ENCODE measurements around the gene BRI3.

BRI3 gene

GRCh38 chr7:98317366-98318040 is 36.0 kb downstream of the BRI3 start:
- TF ChIP-seq CTCF (IDR thresholded peaks at IDR 0.05; ENCODE audit: insufficient read depth, low read length, missing control alignments), result no peak
- CTCF ChIA-PET, result interaction anchor here (1.4 kb wide), 1 partner anchor 23 kb away, joined by 4 read pairs; no protein-coding TSS in a partner anchor
- POLR2A ChIA-PET, result no interaction called here
- no peak overlapping the region for H3K4me3 ChIP-seq (ENCODE audit: low read depth, low read length)
- DNase-seq (ENCODE audit: low read depth, low spot score), result no peak

- H3K4me3 ChIP-seq (ENCODE audit: low read depth, low read length), result no peak overlapping the region
- POLR2A ChIA-PET, result no interaction called here
- CTCF ChIA-PET, result interaction anchor here (1.4 to 1.5 kb wide), 2 partner anchors 9 to 25 kb away, joined by 4 read pairs; no protein-coding TSS in a partner anchor
- no peak for DNase-seq (ENCODE audit: low read depth, low spot score)
- TF ChIP-seq CTCF (IDR thresholded peaks at IDR 0.05; ENCODE audit: insufficient read depth, low read length, missing control alignments), result no peak
These were observed 37.7 kb downstream of the BRI3 start for GRCh38 chr7:98319176-98319575.

GRCh38 chr7:98321301-98321700 is 39.8 kb downstream of the BRI3 start:
- POLR2A ChIA-PET, result no interaction called here
- H3K4me3 ChIP-seq (ENCODE audit: low read depth, low read length), result no peak overlapping the region
- no peak for TF ChIP-seq CTCF (IDR thresholded peaks at IDR 0.05; ENCODE audit: insufficient read depth, low read length, missing control alignments)
- CTCF ChIA-PET, result no interaction called here
- no peak for DNase-seq (ENCODE audit: low read depth, low spot score)

GRCh38 chr7:98322331-98323270 is 41.1 kb downstream of the BRI3 start:
- DNase-seq (ENCODE audit: low read depth, low spot score), result no peak
- no peak overlapping the region for H3K4me3 ChIP-seq (ENCODE audit: low read depth, low read length)
- CTCF ChIA-PET, result no interaction called here
- no peak for TF ChIP-seq CTCF (IDR thresholded peaks at IDR 0.05; ENCODE audit: insufficient read depth, low read length, missing control alignments)
- POLR2A ChIA-PET, result no interaction called here

GRCh38 chr7:98323597-98324322 is 42.3 kb downstream of the BRI3 start:
- ChIA-PET POLR2A (no interaction called here), CTCF (no interaction called here)
- DNase-seq (ENCODE audit: low read depth, low spot score), result no peak
- no peak for TF ChIP-seq CTCF (IDR thresholded peaks at IDR 0.05; ENCODE audit: insufficient read depth, low read length, missing control alignments)
- no peak overlapping the region; the same call in 1 of the 2 replicates for H3K4me3 ChIP-seq (ENCODE audit: low read depth, low read length)

GRCh38 chr7:98324782-98325181 is 43.3 kb downstream of the BRI3 start:
- POLR2A ChIA-PET, result no interaction called here
- DNase-seq (ENCODE audit: low read depth, low spot score), result no peak
- H3K4me3 ChIP-seq (ENCODE audit: low read depth, low read length), result no peak overlapping the region
- CTCF ChIA-PET, result no interaction called here
- no peak for TF ChIP-seq CTCF (IDR thresholded peaks at IDR 0.05; ENCODE audit: insufficient read depth, low read length, missing control alignments)
